Hepatocyte (in vitro differentiated cells): ENCODE data around the gene PANK2. TPM values are rescaled to one million over a fixed set of nuclear protein-coding genes. Genes with fewer than 3 reads are reported as not detected.
A peak's percentile ranks its signal among the peaks of the same experiment; 100 is the strongest.

Experiments
- DNase-seq: peaks from one replicate; pipeline ENCODE4 v3.0.0-alpha.2; 2016; ENCODE audit warnings: low spot score
- H2AFZ ChIP-seq: fragments of 200-600 bp; sonication (generic); 2 replicates; pipeline ENCODE4 v1.6.0; 2016; ENCODE audit warnings: antibody characterized with exemption, mild to moderate bottlenecking
- H3K27ac ChIP-seq: fragments of 200-600 bp; sonication (generic); 2 replicates; pipeline ENCODE4 v1.5.1; 2016; ENCODE audit warnings: mild to moderate bottlenecking
- H3K27me3 ChIP-seq: fragments of 200-600 bp; sonication (generic); 2 replicates; pipeline ENCODE4 v1.6.1; 2016
- H3K36me3 ChIP-seq: fragments of 200-600 bp; sonication (generic); replicated peaks from 2 replicates; pipeline ENCODE4 v1.5.1; 2016; ENCODE audit warnings: low read depth; ENCODE audit not compliant: insufficient read depth
- H3K4me1 ChIP-seq: fragments of 200-600 bp; sonication (generic); 2 replicates; pipeline ENCODE4 v1.5.1; 2016; ENCODE audit warnings: mild to moderate bottlenecking, moderate library complexity; ENCODE audit not compliant: insufficient read depth
- H3K4me2 ChIP-seq: fragments of 200-600 bp; sonication (generic); 2 replicates; pipeline ENCODE4 v1.6.0; 2016
- H3K4me3 ChIP-seq: fragments of 200-600 bp; sonication (generic); 2 replicates; pipeline ENCODE4 v1.5.1; 2016; ENCODE audit warnings: mild to moderate bottlenecking
- H3K79me2 ChIP-seq: fragments of 200-600 bp; sonication (generic); 2 replicates; pipeline ENCODE4 v1.6.0; 2017; ENCODE audit warnings: mild to moderate bottlenecking
- H3K9me2 ChIP-seq: fragments of 200-600 bp; sonication (generic); replicated peaks from 2 replicates; pipeline ENCODE4 v1.6.0; 2017; ENCODE audit warnings: mild to moderate bottlenecking; ENCODE audit not compliant: insufficient read depth
- H3K9me3 ChIP-seq: fragments of 200-600 bp; sonication (generic); 2 replicates; pipeline ENCODE4 v1.5.1; 2016; ENCODE audit warnings: low read depth, mild to moderate bottlenecking
- H4K20me1 ChIP-seq: fragments of 200-600 bp; sonication (generic); 2 replicates; pipeline ENCODE4 v1.6.0; 2016; ENCODE audit warnings: mild to moderate bottlenecking; ENCODE audit not compliant: insufficient read depth, poor library complexity, severe bottlenecking
- CTCF ChIP-seq: fragments of 200-600 bp; sonication (generic); IDR thresholded peaks from 2 replicates; pipeline ENCODE4 v1.5.1; 2016; ENCODE audit warnings: antibody characterized with exemption, mild to moderate bottlenecking; ENCODE audit not compliant: poor library complexity
- EZH2 ChIP-seq: fragments of 200-600 bp; sonication (generic); IDR thresholded peaks from 2 replicates; pipeline ENCODE4 v1.6.1; 2016; ENCODE audit warnings: antibody characterized with exemption, mild to moderate bottlenecking, borderline replicate concordance
- EZH2phosphoT487 ChIP-seq: fragments of 200-600 bp; sonication (generic); IDR thresholded peaks from one replicate; pipeline ENCODE4 v1.6.1; 2018; ENCODE audit warnings: antibody characterized with exemption, mild to moderate bottlenecking, low read depth, moderate library complexity; ENCODE audit not compliant: unreplicated experiment, severe bottlenecking
- WGBS: methylation state at CpG from one replicate; pipeline ENCODE4 v1.1.6; 2016; ENCODE audit warnings: low lambda C conversion rate; ENCODE audit errors: missing lambda C conversion rate; 5-methylcytosine and 5-hydroxymethylcytosine counted together
- polyA plus RNA-seq: library from polyadenylated mRNA; unstranded; fragments of >200 nt; fragmentation: Nextera tagmentation; extraction: Ambion mirVana; gene quantifications from 2 replicates; pipeline ENCODE4 v1.2.1, GENCODE V29; 2016
- total RNA-seq: library from RNA; depleted of rRNA; stranded (reverse); fragments of >200 nt; gene quantifications from 2 replicates; pipeline ENCODE4 v1.2.3, GENCODE V29; 2014

Gene PANK2
- total and polyA plus RNA-seq, 2 experiments from 2014 or later, result 24.1 to 37.6 TPM

GRCh38 chr20:3887876-3888620, 1.1 kb upstream of the PANK2 start:
- Histone ChIP-seq H3K9me3 (no peaks in the 10 kb centered on the region), H3K4me2 (peak overlapping the region; percentile 77), H3K79me2 (peaks cover 57% of the 10 kb centered on the region), H3K4me3 (peak overlapping the region; percentile 73), H3K27ac (peak overlapping the region; percentile 94), H3K36me3 (no peaks in the 10 kb centered on the region), H3K27me3 (no peaks in the 10 kb centered on the region), H2AFZ (peak overlapping the region; percentile 77), H4K20me1 (peaks cover 32% of the 10 kb centered on the region), H3K9me2 (no peaks in the 10 kb centered on the region), H3K4me1 (peaks cover 21% of the 10 kb centered on the region)
- WGBS, result 30% methylated on average over 15 of the region's 15 CpGs
- TF ChIP-seq CTCF, result no peak
- TF ChIP-seq EZH2, result no peak
- TF ChIP-seq EZH2phosphoT487, result no peak
- DNase-seq, result no peak

DNA sequence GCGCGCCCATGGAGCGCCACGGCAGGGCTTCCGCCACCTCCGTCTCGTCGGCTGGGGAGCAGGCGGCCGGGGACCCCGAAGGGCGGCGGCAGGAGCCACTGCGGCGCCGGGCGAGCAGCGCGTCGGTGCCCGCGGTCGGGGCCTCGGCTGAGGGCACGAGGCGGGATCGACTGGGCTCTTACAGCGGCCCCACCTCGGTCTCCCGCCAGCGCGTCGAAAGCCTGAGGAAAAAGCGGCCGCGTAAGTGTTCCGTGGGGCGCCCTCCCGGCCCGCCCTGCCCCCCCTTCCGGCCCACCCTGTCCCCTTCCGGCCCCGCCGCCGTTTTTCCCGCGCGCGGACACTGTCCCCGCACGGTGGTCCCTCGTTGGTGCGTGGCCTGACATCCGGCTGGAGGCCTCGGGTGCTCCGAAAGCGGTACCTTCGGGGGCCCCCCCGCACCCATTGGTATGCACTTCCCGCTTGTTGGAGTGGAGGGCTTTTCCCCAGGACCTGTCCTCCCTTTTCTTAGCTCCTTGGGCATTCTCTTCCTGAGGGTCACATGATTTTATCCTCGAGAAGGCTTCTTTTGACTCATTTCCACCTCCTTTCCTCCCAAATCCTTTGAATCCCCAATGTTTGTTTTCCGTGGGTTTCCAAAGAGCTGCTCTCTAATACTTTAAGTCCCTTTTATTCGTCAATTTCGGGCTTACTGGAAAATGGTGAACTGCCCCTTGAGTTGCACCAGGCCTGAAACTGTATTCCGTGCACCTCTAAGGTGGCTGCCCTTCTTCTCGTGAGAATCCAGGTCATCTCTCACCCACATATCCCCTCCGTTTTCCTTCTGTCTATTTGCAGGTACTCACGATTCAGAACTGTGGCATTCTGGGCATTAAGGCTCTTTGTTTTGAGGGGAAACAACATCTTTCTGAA, 556 bp downstream of the PANK2 start:
- 2% methylated on average over 37 of the region's 68 CpGs for WGBS
- peak overlapping the region; percentile 83 for H3K4me2 ChIP-seq
- H3K9me3 ChIP-seq, result no peaks in the 10 kb centered on the region
- DNase-seq, result peak; percentile 46
- no peaks in the 10 kb centered on the region for H3K27me3 ChIP-seq
- peak overlapping the region; percentile 91 for H3K27ac ChIP-seq
- no peaks in the 10 kb centered on the region for H3K9me2 ChIP-seq
- H3K36me3 ChIP-seq, result no peaks in the 10 kb centered on the region
- peak overlapping the region; percentile 95 for H3K4me3 ChIP-seq
- peaks cover 74% of the 10 kb centered on the region for H3K79me2 ChIP-seq
- no peak for TF ChIP-seq EZH2phosphoT487
- no peak for TF ChIP-seq CTCF
- no peak for TF ChIP-seq EZH2
- peaks cover 49% of the 10 kb centered on the region for H4K20me1 ChIP-seq
- peaks cover 23% of the 10 kb centered on the region for H3K4me1 ChIP-seq
- no peak overlapping the region for H2AFZ ChIP-seq

GRCh38 chr20:3890398-3890751, 1.2 kb downstream of the PANK2 start:
- Histone ChIP-seq H3K9me3 (no peaks in the 10 kb centered on the region), H2AFZ (no peak overlapping the region), H3K79me2 (peaks cover 81% of the 10 kb centered on the region), H3K4me1 (peaks cover 23% of the 10 kb centered on the region), H3K27ac (peak overlapping the region; percentile 91), H3K9me2 (no peaks in the 10 kb centered on the region), H3K27me3 (no peaks in the 10 kb centered on the region), H3K4me3 (peak overlapping the region; percentile 95), H3K36me3 (no peaks in the 10 kb centered on the region), H3K4me2 (peak overlapping the region; percentile 83), H4K20me1 (peaks cover 56% of the 10 kb centered on the region)
- 0% methylated on average over 3 of the region's 3 CpGs for WGBS
- TF ChIP-seq EZH2, result no peak
- no peak for TF ChIP-seq CTCF
- no peak for TF ChIP-seq EZH2phosphoT487
- no peak for DNase-seq
